RPMI7951 (cell line): ENCODE data around the gene TMEM95. TPM values are rescaled to one million over a fixed set of nuclear protein-coding genes. Genes with fewer than 3 reads are reported as not detected.
A peak's percentile ranks its signal among the peaks of the same experiment; 100 is the strongest.

Source experiments
- DNase-seq: peaks from one replicate; pipeline ENCODE4 v3.0.0-alpha.2; 2012; ENCODE audit warnings: low read depth
- total RNA-seq: library from RNA; depleted of rRNA; stranded (reverse); fragments of >200 nt; shearing (Covaris generic); gene quantifications from 2 replicates; pipeline ENCODE4 v1.2.3, GENCODE V29; 2014; rRNA removed

TMEM95 gene, protein sequence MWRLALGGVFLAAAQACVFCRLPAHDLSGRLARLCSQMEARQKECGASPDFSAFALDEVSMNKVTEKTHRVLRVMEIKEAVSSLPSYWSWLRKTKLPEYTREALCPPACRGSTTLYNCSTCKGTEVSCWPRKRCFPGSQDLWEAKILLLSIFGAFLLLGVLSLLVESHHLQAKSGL
- total RNA-seq, result not detected in 2 replicates

DNA sequence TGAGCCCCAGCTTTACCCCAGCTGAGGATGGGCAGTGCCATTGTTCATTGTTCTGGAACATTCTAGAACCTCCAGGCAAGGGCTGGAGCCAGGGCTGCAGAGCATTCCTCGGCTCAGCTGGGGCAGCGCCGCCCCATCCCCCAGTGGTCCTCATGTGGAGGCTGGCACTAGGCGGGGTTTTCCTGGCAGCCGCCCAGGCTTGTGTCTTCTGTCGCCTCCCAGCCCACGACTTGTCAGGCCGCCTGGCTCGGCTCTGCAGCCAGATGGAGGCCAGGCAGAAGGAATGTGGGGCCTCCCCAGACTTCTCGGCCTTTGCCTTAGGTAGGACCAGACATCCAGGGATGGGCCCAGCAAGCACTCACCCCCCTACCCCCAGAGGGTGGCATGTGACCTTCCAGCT is at the start of gene TMEM95:
TSS of gene TMEM95 (plus strand) at position 104 of the 400 bp plus-strand sequence. CDS start at position 153, 49 bp downstream.
- peak; percentile 48 for DNase-seq

DNA sequence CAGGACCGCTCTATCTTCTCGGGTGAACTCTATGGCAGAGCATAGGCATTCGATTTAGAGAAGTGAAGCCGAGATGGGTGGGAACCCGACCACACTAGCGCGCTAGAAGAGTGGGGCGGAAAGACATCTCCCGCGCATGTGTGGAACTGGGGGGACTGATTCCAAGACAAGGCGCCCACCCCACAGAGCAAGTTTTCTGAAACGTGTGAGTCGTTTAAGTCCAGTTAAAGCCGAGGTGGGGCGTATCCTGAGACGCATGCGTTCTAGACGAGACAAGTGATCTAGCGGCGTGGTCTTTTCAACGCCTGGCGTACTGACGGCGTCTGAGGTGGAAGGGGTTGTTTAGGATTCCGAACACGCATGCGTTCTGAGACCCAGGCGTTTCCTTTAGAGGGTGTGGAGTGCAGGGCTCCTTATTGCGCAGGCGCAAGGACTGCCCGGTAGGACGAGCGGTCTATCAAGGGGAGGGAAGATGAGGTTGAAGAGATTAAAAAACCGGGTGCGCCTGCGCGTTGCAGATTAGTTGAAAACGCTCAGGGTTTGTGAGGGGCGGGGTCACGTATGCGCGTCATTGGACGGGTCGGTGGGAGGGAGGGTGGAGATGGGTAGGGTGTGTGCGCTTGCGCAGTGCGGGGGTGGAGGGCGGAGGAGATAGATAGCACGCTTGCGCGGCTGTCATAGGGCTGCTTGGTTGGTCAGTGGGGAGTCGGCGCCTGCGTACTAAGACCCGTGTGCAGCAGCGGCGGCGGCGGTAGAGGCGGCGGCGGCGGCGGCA is 47.9 kb upstream of the TMEM95 start, which contains the start of gene EIF5A:
TSS of gene EIF5A (plus strand) at position 718 of the 775 bp plus-strand sequence. CDS start 2,008 bp downstream, outside the sequence.
- peak; percentile 99 for DNase-seq

DNA sequence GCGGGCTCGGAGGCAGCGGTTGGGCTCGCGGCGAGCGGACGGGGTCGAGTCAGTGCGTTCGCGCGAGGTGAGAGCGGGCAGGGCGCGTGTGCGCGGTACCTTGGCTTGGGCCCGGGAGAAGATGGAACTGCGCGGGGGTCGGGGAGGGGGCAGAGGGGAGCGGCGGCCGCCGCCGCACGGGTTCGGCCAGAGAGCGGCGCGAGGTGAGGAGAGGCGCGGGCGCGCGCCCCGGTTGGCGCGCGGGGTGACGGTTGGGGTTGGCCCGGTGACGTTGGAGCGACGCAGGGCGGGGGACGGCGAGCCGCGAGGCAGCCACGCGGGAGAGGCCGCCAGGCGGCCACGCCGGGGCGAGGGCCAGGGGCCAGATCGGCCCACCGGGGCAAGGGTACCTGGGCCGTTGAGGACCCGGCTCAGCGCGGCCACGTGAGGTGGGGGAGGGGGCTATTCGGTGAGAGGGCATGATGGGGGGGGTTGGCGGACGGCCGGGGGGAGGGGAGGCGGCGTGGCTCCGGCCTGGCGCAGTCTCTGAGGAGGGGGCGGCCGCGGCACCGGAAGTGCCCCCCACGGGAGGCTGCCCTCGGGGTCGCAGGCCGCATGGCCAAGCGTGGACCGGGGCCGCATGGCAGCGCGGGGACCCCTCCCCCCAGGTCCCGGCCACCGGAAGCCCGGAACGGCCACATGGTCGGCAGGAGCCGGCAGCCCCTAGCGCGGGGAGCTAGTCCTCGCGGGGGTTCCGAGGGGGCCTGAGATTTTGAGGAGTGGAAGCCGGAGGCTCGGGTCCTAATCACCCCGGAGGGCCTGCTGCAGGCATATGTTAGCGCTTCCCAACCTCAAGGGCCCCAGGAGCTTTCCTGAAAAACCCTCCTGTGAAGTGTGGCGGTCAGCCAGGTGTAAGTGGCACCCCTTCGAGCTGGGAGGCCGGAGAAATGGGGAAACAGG is 47.0 kb upstream of the TMEM95 start:
- no peak for DNase-seq

DNA sequence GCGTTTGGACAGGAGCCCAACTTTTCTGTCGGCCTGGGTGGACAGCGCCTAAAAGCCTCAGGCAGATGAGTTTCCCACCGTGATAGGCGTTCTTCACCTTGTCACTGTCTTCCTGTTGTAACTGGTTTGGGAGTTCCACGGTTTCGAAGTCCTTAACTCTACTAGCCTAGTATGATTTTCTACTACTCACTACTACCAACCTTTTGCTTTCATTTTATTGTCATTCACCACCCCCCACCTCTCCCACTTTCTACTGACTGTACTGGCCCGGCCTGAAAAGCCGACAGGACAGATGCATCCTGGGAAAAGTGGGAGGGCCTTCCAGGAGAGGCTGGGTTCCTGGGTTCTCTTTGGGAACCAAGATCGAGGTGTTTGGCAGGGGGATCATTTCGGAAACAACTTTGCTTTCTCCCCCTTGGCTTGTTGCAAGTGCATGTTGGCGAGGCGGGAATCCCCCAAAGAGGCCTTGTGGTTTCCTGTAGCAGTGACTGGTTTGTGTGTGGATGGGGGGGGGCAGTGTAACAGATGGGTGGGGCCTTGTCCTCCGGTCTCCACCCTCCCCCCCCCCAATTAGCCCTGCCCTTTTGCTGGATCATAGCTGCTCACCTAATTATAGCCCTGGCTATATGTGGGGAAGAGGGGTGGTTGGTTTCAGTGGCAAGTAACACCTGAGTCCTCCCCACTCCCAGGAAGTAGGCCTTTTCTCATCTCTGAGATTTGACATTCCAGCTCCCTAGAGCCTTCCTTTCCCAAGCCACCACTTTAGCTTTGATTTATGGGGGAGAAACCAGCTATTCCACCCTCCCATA is 46.1 kb upstream of the TMEM95 start:
- DNase-seq, result peak; percentile 81

DNA sequence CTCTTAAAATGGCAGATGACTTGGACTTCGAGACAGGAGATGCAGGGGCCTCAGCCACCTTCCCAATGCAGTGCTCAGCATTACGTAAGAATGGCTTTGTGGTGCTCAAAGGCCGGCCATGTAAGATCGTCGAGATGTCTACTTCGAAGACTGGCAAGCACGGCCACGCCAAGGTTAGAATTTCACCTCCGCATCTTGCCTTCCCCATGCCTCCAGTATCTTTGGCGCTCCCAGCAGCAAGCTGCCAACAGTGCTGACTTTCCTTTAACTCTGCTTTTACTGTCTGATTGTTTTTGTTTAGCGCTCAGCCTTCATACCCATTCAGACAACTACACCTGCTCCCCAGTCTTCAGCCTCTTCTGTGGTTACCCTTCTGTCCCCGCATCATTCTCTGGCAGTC is 45.3 kb upstream of the TMEM95 start:
- DNase-seq, result no peak

DNA sequence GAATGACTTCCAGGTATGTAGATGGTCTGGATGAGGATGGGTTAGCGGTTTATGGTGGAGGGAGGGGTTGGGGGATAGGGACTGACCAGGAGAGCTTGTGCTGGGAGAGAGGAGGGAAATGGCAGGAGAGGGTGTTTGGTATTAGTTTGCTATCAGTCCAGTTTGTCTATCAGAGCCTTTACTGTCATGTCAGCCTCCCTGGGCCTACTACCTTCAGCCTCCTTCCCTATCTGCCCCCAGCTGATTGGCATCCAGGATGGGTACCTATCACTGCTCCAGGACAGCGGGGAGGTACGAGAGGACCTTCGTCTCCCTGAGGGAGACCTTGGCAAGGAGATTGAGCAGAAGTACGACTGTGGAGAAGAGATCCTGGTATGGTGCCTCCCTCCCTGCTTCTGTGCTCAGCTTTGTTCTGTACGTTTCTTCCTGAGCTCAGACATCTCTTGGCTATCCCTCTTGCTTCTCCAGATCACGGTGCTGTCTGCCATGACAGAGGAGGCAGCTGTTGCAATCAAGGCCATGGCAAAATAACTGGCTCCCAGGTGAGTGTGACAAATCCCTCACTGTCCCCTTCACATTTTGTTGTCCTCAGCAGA is 43.7 kb upstream of the TMEM95 start:
- no peak for DNase-seq

DNA sequence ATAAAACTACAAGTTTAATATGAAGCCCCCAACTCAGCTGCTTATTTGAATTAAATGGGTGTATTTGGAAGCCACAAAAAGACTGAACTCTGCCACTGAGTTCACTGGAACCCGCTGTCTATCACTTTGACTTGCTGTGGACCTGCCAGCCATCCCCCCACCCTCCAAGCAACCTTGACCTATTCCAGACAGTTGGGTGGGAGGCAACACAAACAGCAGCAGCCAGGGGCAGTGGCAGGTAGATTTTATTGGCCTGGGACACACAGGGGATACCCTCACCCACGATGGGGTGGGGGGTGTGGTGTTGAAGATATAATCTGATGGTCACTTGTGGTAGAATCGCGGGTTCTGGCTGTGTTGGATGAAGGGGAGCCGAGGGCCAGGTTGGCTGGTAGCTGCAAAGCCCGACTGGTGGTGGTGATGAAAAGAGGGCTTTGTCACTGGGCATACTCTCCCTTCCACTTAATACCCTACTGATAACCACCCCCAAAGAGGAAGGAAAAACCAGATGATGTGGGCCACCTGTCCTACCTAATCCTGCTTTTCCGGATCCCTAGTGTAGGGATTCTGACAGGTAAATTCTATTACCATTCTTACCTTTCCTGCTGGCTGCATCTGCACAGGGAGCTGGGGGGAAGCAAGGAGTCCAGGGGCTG is 42.4 kb upstream of the TMEM95 start:
- DNase-seq, result no peak

DNA sequence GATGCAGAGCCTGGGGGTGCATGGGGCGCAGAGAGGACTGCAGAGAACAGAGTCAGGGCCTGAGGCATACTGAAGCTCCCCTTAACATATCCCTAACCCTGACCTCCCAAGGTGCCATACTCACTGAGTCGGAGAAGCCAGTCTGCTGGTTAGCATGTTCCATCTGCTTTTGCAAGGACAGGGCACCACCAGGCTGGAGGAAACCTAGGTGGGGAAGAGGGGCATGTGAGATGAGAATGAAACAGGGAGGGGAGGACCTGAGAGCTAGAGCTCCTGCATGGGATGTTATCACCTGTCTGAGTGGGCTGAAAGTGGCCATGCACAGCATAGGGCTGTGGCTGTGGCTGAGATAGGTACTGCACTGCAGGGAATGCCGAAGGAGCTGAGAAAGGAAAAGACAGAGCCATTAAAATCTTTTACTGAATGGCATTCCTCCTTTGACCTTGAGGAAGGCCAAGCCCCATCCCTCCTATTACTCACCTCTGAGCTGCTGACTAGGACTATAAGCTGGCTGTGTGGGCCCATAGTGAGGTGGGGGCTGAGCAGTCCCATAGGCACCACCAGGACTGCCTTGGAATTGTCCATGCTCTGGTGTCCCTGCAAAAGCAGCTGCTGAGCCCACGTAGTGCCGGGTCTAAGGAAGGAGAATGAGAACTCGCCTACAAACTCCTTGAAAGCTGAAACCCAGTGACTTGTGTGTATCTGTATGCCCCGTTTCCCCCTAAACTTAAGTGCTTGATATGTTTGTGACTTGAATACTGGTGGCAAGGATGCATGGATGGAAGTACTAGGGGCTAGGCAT is 41.7 kb upstream of the TMEM95 start:
- no peak for DNase-seq

DNA sequence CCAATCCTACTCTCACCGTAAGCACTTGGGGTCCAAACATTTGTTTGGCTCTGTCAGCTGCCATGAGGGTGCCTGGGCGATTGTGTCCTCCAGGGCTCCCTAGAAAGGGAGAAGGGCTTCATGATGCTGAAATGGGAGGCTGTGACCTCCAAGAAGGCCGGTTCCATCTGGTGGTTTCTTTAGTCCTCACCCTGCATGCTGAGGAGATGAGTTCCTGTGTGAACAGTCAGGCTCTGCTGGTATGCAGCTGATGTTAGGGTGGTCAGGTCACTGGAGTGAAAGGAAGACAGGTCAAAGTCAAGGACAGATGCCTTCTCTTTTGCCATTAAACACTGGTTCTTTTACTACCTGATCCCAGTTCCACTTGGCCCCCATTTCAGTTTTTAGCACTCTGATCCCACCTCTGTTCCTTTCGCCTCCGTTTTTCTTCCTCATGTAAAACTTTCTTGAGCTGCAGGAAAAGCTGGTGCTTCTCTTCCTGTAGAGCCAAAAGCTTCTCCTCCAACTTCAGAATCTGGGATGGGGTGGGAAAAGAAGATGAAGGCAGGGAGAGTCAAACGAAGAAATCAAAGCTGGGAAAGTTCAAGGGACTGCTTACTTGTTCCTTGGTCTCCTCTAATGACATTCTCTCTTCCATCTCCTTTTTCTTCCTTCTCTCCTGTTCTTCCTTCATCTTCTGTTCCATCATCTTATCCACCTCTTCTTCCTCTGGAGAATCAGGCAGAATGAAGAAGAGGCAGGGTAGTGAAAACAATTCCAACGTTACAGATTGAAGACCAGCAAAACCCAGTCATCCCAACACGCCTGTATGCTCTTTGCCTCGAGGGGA is 40.9 kb upstream of the TMEM95 start:
- no peak for DNase-seq

DNA sequence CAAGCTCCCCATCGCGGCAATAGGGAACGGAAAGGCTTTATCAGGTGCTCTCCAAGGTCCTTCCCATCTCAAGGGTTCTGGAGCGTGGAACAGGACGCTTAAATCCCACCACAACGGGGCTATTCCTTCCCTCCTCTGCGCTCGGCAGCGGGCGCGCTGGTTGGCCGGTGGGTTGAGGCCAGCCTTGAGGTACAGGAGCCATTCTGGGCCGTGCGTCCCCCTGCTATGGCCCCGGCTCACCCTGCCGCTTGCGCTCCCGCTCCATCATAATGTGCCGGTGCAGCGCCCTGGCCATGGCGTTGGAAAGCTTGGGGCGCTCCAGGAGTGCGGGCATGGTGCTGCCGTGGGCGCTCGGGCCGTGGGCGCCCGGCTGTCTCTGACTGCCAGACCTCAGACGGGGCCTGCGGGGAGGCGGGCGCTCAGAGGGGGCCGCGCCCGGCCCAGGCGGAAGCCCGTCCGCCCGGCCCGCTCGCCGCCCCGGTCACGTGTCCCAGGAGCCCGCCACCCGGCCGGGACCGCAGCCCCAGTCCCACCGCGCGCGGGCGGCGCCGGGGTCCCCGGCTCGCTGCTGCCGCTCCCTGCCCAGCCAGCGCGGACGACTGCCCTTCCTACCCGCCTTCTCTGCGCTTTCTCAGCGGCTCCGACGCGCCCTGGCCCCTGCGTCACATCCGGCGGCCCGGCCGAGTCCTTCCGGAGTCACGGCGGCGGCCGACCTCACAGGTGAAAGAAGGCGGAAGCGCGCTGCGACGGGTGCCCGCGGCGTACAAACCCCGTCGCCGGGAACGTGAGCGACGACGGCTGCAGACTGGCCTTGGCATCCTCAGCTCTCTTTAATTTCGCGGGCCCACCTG is 40.0 kb upstream of the TMEM95 start, which contains the start of gene GPS2:
TSS of gene GPS2 (minus strand) at position 642 of the 851 bp plus-strand sequence. CDS start at position 334, 308 bp downstream.
- peak; percentile 76 for DNase-seq

DNA sequence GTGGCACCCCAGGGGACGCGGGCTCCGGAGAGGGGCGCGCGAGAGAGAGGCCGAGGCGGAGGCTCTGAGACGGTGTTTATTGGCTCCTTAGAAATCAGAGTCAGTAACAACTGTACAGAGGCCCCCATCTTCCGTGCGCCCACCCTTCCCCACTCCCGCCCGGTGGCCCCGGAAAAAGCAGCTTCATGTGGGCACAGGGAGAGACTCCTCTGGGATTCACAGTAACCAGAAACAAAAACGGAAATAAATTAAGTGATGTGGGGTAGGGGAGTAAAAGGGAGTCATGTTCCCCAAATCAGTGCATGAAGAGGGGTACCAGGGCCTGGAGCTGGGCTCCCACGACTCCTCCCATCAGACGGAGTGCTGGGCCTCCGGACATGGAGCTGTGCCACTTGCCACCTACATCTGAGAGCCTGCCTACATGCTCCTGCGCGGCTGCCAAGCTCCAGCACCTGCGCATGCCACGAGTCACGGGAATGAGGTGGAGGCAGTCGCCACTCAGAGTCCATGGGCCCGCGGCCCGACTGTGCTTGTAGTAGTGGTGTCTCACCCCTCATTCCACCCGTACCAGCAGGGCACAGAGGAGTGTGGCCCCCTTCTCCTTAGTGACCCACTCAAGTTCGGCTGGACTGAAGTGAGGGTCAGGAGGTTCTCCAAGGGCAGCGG is 39.3 kb upstream of the TMEM95 start:
- no peak for DNase-seq

DNA sequence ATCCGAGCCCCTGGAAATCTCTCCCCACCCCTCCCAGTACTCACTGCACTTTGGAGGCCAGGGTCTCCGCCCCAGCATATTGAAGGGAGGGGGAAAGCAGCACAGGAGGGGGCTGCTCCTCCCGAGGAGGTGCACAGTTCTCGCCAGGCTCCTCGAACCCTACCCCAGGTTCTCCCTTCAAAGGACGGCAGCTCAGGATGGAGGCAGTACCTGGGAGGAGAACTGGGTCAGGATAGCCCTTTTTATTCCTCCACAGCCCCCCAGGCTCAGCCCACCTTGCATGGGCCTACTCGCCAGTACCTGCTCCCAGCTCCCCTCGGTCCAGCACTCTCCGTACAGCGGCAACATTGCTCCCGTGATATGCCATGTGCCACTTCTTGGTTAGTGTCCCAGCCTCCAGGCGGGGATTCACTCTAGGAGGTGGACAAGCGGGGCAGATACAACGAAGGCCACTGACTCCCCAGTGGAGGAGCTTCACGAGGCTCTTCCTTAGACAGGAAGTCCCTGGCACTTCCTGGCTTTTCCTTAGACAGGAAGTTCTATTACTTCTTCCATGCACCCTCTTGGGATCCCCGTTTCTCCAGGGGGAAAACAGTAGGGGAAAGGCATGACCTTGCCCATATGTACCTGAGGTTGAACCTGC is 37.7 kb upstream of the TMEM95 start:
- no peak for DNase-seq

DNA sequence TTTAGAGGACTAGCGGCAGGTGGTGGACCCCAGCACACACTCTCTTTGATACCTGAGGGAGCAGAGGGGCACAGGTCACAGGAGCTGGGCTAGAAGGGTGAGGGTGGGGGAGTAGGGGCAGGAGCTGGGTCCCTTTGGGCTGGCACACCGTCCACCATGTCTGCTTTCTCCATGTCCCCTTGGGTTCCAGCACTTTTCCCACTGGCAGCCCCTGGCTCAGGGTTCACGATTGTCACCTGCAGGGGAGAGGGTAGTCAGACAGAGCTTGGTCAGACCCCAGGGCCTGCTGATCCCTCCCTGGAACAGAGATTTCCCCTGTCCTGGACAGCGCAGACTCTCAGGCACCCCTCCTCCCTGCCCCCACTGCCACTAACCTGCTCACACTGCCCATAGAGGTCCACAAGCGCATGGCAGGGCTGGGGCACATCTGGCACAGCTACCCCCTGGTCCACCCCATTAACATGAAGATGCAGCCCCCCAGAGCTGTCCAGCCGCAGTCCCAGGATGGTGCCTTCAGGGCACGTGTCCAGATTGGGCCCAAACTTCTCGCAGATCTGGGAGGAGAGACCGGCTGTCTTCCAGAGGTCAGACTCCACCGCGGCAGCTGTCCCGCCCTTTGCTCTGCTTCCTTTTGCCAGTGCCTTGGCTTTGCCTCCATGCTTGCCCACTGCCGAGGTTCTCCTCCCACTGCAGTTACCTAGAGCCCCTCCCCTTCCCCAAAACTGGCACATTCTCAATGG is 36.7 kb upstream of the TMEM95 start:
- DNase-seq, result no peak

DNA sequence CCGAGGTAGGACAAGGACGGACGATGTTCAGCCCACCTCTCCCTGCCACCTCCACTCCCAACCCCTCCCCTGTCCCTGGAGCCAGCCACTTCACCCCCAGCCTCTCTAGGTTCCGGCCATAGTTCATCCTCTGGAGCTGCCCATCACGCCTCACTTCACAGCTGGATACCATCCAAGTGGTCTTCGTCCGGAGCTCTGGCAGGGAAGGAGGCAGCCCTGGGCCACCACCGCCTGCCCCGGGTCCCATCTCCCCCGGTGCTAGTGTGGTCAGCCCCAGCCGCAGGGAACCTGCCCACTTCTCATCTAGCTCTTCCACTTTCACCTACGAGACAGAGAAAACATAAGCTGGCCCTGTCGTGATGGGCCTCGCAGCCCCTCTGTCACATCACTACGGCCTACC is 33.5 kb upstream of the TMEM95 start:
- DNase-seq, result no peak

DNA sequence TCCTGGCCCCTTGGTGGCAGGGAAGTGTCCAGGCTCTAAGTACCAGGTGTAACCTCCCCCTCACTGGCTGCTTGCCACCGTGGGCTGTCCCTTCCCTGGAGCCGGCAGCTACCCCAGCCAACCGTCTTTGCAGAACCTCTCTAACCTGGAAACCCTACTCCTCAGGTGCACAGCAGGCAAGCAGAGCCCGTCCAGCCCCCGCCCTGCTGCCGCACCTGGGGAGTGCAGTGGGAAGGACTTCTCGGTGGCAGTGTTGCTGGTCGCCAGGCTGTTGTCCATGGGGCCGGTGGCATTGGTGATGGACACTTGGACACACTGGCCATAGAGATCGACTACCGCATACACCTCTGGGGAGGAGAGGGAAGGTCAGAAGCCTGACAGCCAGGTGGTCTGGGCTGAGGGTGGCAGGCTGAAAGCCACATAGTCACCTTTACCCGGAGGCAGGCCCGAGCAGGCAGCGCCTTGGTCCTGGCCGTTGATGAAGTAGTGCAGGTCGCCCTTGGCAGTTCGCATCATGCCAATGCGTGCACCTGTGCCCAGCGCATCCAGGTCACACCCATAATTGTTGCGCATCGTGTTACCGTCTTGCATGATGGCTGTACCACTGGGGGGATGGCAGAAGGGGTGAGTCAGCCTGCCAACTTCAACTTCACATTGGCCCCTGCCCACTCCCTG is 32.3 kb upstream of the TMEM95 start:
- no peak for DNase-seq
